Measurements from ENCODE around the gene ATG9B.
"Not testable (repeated sequence)": the region's sequence is repeated elsewhere in the genome, so short reads cannot be mapped to it uniquely, and the experiment has no call there.

ATG9B gene

GRCh38 chr7:151016505-151016904 is 7.8 kb downstream of the ATG9B start:
- no peak for DNase-seq (ENCODE audit: low spot score)

DNA sequence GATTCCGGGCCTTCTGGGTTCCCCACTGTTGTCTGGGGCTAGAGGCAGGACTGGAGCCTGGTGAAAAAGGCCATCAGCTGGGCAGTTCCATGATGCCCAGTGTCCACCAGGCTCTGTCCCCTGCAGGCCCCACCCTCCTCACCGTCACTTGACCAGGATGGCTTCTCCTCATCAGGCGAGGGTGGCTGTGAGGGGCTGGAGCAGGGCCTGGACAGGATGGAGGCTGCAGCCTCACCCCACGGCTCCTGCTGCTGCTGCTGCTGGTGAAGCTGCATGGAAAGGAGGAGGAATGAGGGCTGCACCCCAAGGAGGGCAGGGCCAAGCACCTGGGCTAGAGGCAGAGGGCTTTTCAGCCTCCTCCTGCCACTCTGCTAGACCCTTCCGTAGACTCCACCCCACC is 8.3 kb downstream of the ATG9B start:
- DNase-seq (ENCODE audit: low spot score): no peak

- no peak for DNase-seq (ENCODE audit: low spot score)
Observed at GRCh38 chr7:151014950-151015349, 9.3 kb downstream of the ATG9B start.

GRCh38 chr7:151013733-151014497 is 10.4 kb downstream of the ATG9B start:
- peak; percentile 81 for DNase-seq (ENCODE audit: low spot score)

DNA sequence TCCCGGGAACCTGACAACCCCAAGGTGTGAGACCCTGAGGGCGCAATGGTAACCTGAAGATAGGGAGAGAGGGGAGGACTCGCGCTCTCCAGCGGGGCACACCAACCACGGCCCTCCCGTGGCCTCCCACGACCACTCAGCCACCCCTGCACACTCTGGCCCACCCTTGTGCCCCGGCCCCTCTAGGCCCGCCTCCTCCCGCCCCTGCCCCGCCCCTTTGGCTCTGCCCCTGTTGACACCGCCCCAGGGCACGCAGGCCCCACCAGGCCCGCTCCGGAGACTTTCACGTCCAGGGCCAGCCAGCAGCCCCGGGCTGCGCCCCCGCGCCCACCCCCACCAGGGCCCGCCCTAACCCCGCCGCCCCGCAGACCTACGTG is 10.9 kb downstream of the ATG9B start:
- no peak for DNase-seq (ENCODE audit: low spot score)

DNA sequence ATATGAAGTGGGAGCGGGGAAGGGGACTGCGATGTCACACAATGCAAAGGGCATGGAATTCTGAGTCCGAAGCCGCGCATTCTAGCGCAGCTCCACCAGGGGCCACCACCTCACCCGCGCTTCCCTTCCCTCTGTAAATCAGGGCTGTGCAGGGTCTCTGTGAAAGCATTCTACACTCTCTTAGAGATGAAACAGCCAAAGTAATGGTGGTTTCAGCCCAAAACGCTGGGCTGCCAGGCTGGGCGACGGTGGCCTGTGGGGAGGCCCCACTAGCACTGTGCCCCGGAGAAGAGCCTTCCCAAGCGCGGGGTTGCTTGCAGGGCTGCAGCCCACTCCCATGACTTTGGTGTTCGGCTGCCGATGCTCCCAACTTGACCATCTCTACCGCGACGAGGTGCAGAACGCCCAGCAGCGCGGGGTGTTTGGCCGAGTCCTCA is 11.4 kb downstream of the ATG9B start:
- no peak for DNase-seq (ENCODE audit: low spot score)

DNA sequence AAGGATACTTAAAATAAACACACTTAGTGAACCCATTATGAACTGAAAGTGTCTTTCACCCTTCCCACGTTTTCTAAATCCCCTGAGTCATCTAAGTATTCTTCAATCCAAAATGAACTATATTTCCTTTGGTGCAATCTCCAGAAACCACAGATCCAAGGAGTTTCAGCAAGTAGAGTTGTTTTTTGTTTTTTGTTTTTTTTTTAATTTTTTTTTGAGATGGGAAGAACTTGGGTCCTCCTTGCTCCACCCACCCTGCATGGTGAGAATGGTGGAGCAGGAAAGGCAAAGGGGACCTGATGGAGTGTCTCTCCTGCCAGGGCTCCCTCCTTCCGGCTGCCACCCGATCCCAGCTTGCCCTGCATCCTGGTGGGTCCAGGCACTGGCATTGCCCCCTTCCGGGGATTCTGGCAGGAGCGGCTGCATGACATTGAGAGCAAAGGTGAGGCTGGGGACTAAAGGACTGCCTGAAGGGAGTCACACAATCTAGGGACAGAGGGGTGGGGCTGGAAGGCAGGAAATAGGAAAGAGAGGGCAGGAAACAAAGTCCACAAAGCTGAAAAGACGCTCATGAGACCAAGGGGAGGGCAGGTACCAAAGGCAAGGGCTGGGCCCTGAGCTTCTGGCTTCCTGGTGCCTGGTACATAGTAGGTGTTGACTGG is 12.1 kb downstream of the ATG9B start:
- DNase-seq (ENCODE audit: low spot score): no peak

GRCh38 chr7:151011616-151012015 is 12.7 kb downstream of the ATG9B start:
- DNase-seq (ENCODE audit: low spot score): not testable (repeated sequence)

DNA sequence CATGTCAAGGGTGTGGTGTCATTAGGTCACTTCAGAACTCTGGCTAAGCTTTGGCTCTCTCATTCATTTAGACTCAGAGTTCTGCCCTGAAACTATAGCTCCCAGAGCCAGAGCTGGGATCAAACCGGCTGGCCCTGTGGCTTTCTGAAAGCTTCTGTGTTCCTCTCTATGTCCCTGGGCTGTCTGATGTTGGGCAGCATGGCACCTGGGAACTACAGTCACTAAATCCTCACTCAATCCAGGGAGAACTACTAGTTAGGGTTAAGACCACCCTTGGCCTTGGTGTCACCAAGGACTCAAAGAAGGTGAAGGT is 13.2 kb downstream of the ATG9B start:
- no peak for DNase-seq (ENCODE audit: low spot score)

- no peak for DNase-seq (ENCODE audit: low spot score)
Observed at GRCh38 chr7:151010307-151011096, 13.8 kb downstream of the ATG9B start.

DNA sequence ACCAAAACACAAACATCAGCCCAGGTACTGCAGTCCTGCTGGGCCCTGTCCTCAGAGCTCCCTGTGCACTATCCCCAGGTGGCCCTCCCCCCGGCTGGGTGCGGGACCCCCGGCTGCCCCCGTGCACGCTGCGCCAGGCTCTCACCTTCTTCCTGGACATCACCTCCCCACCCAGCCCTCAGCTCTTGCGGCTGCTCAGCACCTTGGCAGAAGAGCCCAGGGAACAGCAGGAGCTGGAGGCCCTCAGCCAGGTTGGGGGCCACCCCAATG is 14.3 kb downstream of the ATG9B start:
- no peak for DNase-seq (ENCODE audit: low spot score)

DNA sequence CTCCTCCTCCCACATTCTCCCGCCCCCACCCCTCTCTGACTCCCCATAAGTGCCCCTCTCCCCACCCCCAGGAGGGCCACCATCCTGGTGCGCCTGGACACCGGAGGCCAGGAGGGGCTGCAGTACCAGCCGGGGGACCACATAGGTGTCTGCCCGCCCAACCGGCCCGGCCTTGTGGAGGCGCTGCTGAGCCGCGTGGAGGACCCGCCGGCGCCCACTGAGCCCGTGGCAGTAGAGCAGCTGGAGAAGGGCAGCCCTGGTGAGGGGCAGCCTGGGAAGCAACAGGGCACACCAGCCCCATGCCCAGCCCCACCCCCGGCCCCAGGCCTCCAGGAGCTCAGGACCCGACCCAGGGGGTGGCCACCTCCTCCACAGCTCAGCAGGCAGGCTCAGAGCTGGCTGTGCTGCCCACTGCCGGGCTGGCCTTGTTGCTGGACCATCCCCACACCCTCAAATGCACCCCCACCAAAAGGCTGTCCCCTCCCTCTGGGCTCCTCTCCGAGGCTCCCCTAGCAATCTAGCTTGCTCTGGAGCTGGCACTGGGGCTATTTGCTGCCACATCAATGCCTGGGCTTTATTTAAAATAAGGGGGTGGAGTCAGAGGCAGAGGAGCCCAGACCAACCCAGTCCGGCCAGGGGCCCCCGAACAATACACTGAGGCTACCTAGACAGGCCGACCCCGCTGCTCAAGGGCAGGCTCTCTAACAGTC is 14.8 kb downstream of the ATG9B start:
- DNase-seq (ENCODE audit: low spot score): no peak

- peak; percentile 67 for DNase-seq (ENCODE audit: low spot score)
Observed at GRCh38 chr7:151008511-151009323, 15.6 kb downstream of the ATG9B start.

DNA sequence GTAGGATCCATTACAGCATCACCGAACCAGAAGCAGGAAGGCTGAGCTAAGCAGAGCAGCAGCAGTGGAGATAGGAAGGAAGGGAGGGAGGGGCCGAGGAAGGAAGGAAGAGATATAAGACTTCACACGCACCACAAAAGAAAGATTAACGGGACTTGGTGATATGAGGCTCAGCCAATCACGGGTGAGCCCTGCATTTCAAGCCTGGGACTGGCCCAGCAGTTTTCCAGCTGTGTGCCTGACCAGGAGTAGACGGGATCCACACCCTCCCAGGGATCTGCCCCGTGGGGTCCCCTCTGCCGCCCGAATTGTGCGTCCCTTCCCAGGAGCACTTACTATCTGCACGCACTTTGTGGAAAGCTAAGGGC is 16.2 kb downstream of the ATG9B start:
- no peak for DNase-seq (ENCODE audit: low spot score)

DNA sequence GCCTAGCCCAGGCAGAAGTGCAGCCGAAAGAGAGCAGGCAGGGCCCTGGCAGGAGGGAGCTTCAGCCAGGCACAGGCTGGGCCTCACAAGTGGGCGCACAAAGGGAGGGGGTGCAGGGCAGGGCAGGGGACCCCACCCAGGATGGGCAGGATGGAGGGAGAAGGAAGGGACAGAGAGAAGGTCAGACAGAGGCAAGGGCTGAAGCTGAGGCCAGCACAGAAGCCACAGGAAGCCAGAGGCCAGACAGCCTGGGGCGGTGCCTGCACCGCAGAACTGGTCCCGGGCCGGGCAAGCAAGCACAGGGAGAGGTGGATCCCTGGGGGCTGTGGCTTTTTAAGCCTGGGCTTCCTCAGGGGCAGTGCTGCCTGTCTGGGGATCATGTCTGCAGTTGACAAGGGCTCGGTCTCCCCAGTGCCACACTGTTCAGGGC is 16.8 kb downstream of the ATG9B start:
- DNase-seq (ENCODE audit: low spot score): no peak

DNA sequence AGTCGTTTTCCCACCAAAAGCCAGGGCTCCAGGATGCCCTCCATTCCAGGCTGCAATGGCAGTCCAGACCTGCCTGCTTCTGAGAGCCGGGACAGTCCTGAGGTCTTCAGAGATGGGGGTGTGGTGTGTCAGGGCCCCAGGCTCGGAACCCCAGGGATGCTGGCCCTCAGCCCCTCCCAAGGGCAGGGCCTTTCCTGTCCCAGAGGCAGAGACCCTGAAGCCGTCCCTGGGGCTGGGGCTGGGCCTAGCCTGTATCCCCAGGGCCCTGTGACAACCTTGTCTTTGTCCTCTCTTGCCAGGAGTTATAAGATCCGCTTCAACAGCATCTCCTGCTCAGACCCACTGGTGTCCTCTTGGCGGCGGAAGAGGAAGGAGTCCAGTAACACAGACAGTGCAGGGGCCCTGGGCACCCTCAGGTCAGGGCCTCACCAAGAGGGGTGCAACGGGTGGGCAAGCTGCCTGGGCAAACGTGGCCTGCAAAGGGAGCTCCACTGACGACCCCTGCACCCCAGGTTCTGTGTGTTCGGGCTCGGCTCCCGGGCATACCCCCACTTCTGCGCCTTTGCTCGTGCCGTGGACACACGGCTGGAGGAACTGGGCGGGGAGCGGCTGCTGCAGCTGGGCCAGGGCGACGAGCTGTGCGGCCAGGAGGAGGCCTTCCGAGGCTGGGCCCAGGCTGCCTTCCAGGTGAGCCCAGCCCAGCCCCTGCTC is 17.5 kb downstream of the ATG9B start:
- no peak for DNase-seq (ENCODE audit: low spot score)

DNA sequence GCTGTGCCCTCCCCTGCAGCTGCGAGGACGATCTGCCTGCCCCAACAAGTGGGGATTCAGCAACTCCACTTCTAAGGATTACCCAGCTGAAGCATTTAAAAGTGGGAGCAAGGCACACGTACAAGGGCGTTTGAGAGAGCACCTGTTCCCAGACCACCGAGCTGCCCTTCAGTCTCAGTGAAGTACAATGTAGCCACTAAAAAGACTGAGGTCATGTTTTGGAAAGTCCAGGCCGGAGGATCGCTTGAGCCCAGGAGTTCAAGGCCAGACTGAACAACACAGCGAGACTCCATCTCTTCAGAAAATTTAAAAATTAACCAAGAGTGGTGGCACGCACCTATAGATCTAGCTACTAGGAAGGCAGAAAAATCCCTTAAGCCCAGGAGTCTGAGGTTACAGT is 18.7 kb downstream of the ATG9B start:
- DNase-seq (ENCODE audit: low spot score): no peak

DNA sequence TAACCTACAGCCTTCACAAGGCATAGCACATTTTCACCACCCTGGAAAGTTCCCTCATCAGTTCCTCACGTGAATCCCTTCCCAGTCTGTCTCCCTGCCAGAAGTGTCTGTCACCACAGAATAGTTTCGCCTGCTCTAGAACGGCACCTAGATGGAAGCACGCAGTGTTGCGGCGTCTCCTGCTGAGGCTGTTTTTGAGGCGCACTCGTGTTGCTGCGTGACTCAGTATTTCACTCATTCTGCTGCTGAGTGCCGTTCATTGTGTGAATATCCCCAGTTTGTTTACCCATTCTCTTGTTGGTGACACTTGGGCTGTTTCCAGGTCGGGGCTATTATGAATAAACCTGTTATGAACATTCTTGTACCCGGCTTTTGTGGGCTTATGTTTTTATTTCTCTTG is 20.7 kb downstream of the ATG9B start:
- DNase-seq (ENCODE audit: low spot score): no peak

GRCh38 chr7:151001546-151001945 is 22.7 kb downstream of the ATG9B start:
- no peak for DNase-seq (ENCODE audit: low spot score)

GRCh38 chr7:151000897-151001495 is 23.3 kb downstream of the ATG9B start:
- DNase-seq (ENCODE audit: low spot score): no peak

Measured in kidney tubule cell (primary cell).